MM.1S (cell line): Measurements from ENCODE around the gene HCN2.

Experiments used
- DNase-seq: peaks from one replicate; pipeline ENCODE4 v3.0.0-alpha.2; 2015
- H2AFZ ChIP-seq: fragments of 300-600 bp; sonication (generic); 2 replicates; pipeline ENCODE4 v1.6.0; 2016; ENCODE audit warnings: antibody characterized with exemption, low read length
- H3F3A ChIP-seq: fragments of 300-600 bp; sonication (generic); 2 replicates; pipeline ENCODE4 v1.6.1; 2016; ENCODE audit warnings: mild to moderate bottlenecking, antibody characterized with exemption, low read length, moderate library complexity, mixed read lengths; ENCODE audit not compliant: insufficient read depth
- H3K27ac ChIP-seq: fragments of 300-600 bp; sonication (generic); 2 replicates; pipeline ENCODE4 v1.5.1; 2016; ENCODE audit warnings: mild to moderate bottlenecking, low read length
- H3K27me3 ChIP-seq: fragments of 300-600 bp; sonication (generic); replicated peaks from 2 replicates; pipeline ENCODE4 v1.6.0; 2016; ENCODE audit warnings: low read length; ENCODE audit not compliant: insufficient read depth
- H3K36me3 ChIP-seq: fragments of 300-600 bp; sonication (generic); replicated peaks from 2 replicates; pipeline ENCODE4 v1.6.1; 2016; ENCODE audit warnings: mild to moderate bottlenecking, low read length, mixed read lengths; ENCODE audit not compliant: insufficient read depth
- H3K4me1 ChIP-seq: fragments of 300-600 bp; sonication (generic); 2 replicates; pipeline ENCODE4 v1.6.1; 2016; ENCODE audit warnings: low read length, mixed read lengths
- H3K4me2 ChIP-seq: fragments of 300-600 bp; sonication (generic); 2 replicates; pipeline ENCODE4 v1.6.0; 2016; ENCODE audit warnings: low read depth, low read length
- H3K4me3 ChIP-seq: fragments of 300-600 bp; sonication (generic); 2 replicates; pipeline ENCODE4 v1.5.1; 2016; ENCODE audit warnings: low read length, mixed read lengths
- H3K79me2 ChIP-seq: fragments of 300-600 bp; sonication (generic); 2 replicates; pipeline ENCODE4 v1.6.1; 2016; ENCODE audit warnings: mixed run types, low read length, mixed read lengths
- H3K9ac ChIP-seq: fragments of 300-600 bp; sonication (generic); 2 replicates; pipeline ENCODE4 v1.6.1; 2016; ENCODE audit warnings: low read length, mixed read lengths
- H3K9me2 ChIP-seq: fragments of 300-600 bp; sonication (generic); replicated peaks from 2 replicates; pipeline ENCODE4 v1.6.1; 2016; ENCODE audit warnings: mild to moderate bottlenecking, low read length, mixed read lengths; ENCODE audit not compliant: insufficient read depth
- H3K9me3 ChIP-seq: fragments of 300-600 bp; sonication (generic); replicated peaks from 2 replicates; pipeline ENCODE4 v1.6.1; 2016; ENCODE audit warnings: mild to moderate bottlenecking, low read length, mixed read lengths; ENCODE audit not compliant: insufficient read depth
- H4K20me1 ChIP-seq: fragments of 300-600 bp; sonication (generic); 2 replicates; pipeline ENCODE4 v1.6.1; 2016; ENCODE audit warnings: mild to moderate bottlenecking, low read length, moderate library complexity, mixed read lengths; ENCODE audit not compliant: insufficient read depth
- CTCF ChIP-seq: fragments of 300-600 bp; sonication (generic); IDR thresholded peaks from 2 replicates; pipeline ENCODE4 v1.5.1; 2016; ENCODE audit warnings: antibody characterized with exemption, low read length, mixed read lengths
- EZH2 ChIP-seq: fragments of 300-600 bp; sonication (generic); optimal IDR thresholded peaks from 2 replicates; pipeline ENCODE3; 2017; ENCODE audit warnings: low read depth, mild to moderate bottlenecking, antibody characterized with exemption, low read length, mixed read lengths
- EZH2phosphoT487 ChIP-seq: fragments of 300-600 bp; sonication (generic); IDR thresholded peaks from 2 replicates; pipeline ENCODE4 v1.6.1; 2018; ENCODE audit warnings: antibody characterized with exemption, low read length

HCN2 gene

GRCh38 chr19:567296-567900, 22.3 kb upstream of the HCN2 start:
- Histone ChIP-seq H3K36me3 (no peaks in the 10 kb centered on the region), H3K9me3 (no peaks in the 10 kb centered on the region), H3K9me2 (no peaks in the 10 kb centered on the region), H3F3A (peaks cover 14% of the 10 kb centered on the region), H3K9ac (no peak overlapping the region), H4K20me1 (no peaks in the 10 kb centered on the region), H3K4me1 (no peaks in the 10 kb centered on the region), H3K27ac (no peak overlapping the region), H3K27me3 (no peaks in the 10 kb centered on the region), H2AFZ (no peak overlapping the region), H3K4me2 (no peak overlapping the region), H3K4me3 (no peak overlapping the region), H3K79me2 (peaks cover under 1% of the 10 kb centered on the region)
- no peak for DNase-seq
- TF ChIP-seq EZH2 (no peak), CTCF (no peak), EZH2phosphoT487 (no peak)

DNA sequence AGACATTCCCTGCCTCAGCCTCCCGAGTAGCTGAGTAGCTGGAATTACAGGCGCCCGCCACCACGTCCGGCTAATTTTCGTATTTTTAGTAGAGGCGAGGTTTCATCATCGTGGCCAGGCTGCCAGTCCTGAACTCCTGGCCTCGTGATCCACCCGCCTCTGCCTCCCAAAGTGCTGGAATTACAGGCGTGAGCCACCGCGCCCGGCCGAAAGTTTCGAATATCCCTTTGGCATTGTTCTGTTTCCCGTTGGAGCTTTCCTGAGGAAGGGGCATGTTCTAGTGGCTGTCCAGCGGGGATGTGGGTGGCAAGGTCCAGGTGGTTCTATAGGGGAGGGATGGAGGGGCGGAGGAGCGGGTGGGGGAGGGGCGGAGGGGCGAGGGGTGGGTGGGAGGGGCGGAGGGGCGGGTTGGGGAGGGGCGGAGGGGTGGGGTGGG, 19.4 kb upstream of the HCN2 start:
- H3K9me2 ChIP-seq = no peaks in the 10 kb centered on the region
- no peaks in the 10 kb centered on the region for H3K9me3 ChIP-seq
- no peak overlapping the region for H3K27ac ChIP-seq
- peaks cover 8% of the 10 kb centered on the region for H4K20me1 ChIP-seq
- H3K9ac ChIP-seq = no peak overlapping the region
- no peak for DNase-seq
- peaks cover 14% of the 10 kb centered on the region for H3F3A ChIP-seq
- peaks cover 29% of the 10 kb centered on the region for H3K79me2 ChIP-seq
- TF ChIP-seq EZH2phosphoT487 (no peak), CTCF (no peak)
- no peaks in the 10 kb centered on the region for H3K27me3 ChIP-seq
- H3K4me3 ChIP-seq = no peak overlapping the region
- no peaks in the 10 kb centered on the region for H3K36me3 ChIP-seq
- H3K4me1 ChIP-seq = peaks cover 8% of the 10 kb centered on the region; the same call in 1 of the 2 replicates
- H2AFZ ChIP-seq = no peak overlapping the region
- no peak overlapping the region for H3K4me2 ChIP-seq

DNA sequence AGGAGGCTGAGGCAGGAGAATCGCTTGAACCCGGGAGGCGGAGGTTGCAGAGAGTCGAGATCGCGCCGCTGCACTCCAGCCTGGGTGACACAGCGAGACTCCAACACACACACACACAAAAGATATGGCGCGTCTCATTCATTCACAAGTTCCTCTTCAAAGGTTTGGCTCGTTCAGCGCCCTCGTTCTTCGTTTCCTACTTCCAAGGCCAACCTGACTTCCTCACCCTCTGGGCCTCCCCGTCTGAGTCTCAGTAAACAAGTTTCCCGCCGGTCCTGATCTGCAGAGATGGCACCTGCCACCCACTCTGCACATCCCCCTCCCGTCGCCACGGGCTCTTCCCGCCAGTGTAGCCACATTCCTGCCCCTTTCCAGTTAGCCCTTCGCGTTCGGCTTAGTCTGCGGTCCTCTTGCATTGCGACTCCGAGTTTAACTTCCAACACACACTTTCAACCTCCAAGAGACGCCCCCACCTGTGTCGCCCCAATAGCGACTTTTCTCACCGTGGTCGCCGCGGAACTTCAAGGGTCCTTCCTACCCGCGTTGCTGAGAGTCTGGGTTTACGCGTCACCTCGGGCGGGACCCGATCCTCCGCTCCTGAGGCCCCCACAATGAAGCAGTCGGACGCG, 18.6 kb upstream of the HCN2 start:
- H3F3A ChIP-seq = peaks cover 14% of the 10 kb centered on the region
- TF ChIP-seq EZH2 = no peak
- no peak for TF ChIP-seq EZH2phosphoT487
- TF ChIP-seq CTCF = no peak

More for the DNA sequence above, 18.6 kb upstream of the HCN2 start:
- H3K9me2 ChIP-seq = no peaks in the 10 kb centered on the region
- H2AFZ ChIP-seq = peak overlapping the region; percentile 88
- H3K36me3 ChIP-seq = no peaks in the 10 kb centered on the region
- H3K9ac ChIP-seq = peak overlapping the region; percentile 70
- no peaks in the 10 kb centered on the region for H3K27me3 ChIP-seq
- peak overlapping the region; percentile 96 for H3K4me2 ChIP-seq
- H4K20me1 ChIP-seq = peaks cover 13% of the 10 kb centered on the region
- H3K79me2 ChIP-seq = peaks cover 36% of the 10 kb centered on the region
- peak overlapping the region; percentile 87 for H3K27ac ChIP-seq
- DNase-seq = peak; percentile 64
- H3K9me3 ChIP-seq = no peaks in the 10 kb centered on the region
- peaks cover 8% of the 10 kb centered on the region; the same call in 1 of the 2 replicates for H3K4me1 ChIP-seq
- H3K4me3 ChIP-seq = peak overlapping the region; percentile 77
